Testis (tissue), 2 donors: ENCODE results near the gene C6orf141.

ENCODE experiments used
- POLR2A ChIP-seq: fragments of 450-650 bp; IDR thresholded peaks from one replicate; pipeline ENCODE4 v1.6.1; 2017; ENCODE audit warnings: antibody characterized with exemption, mild to moderate bottlenecking, moderate library complexity
- TF ChIP-seq, protein P1 (sequence below), 3 experiments: fragments of 450-650 bp in 2 of 3; fragments of 200-600 bp in 1 of 3; sonication (generic) in 1 of 3; IDR thresholded peaks; one replicate each; pipeline ENCODE4 v1.5.1; 2016 to 2019; ENCODE audit warnings: antibody characterized with exemption in 3 of 3, mild to moderate bottlenecking in 2 of 3, moderate library complexity in 1 of 3

DNA sequence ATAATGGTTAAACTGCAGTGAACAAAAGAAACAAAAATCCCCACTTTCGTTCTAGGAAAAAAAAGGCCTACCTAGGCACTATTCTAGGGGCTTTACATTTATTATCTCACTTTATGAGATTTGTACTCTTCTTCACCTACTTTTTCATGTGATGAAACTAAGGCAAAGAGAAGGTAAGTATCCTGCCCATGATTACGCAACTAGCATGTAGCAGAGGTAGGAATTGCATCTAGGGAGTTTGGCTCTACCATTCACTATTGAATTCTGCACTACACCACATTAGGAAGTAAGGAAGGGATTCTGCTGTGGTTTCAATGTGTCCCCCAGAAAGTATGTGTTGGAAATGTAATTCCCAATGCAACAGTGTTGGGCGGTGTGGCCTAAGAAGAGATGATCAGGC lies 11.4 kb upstream of the C6orf141 start:
- TF ChIP-seq, protein P1, sequence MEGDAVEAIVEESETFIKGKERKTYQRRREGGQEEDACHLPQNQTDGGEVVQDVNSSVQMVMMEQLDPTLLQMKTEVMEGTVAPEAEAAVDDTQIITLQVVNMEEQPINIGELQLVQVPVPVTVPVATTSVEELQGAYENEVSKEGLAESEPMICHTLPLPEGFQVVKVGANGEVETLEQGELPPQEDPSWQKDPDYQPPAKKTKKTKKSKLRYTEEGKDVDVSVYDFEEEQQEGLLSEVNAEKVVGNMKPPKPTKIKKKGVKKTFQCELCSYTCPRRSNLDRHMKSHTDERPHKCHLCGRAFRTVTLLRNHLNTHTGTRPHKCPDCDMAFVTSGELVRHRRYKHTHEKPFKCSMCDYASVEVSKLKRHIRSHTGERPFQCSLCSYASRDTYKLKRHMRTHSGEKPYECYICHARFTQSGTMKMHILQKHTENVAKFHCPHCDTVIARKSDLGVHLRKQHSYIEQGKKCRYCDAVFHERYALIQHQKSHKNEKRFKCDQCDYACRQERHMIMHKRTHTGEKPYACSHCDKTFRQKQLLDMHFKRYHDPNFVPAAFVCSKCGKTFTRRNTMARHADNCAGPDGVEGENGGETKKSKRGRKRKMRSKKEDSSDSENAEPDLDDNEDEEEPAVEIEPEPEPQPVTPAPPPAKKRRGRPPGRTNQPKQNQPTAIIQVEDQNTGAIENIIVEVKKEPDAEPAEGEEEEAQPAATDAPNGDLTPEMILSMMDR (IDR thresholded peaks at IDR 0.05) = no peak
- TF ChIP-seq POLR2A = no peak
